T1000 (cell line): Measurements from ENCODE around the gene HMGCS2.
A peak's percentile ranks its signal among the peaks of the same experiment; 100 is the strongest.

Source experiments
- DNase-seq: peaks from one replicate; lab custom pipeline; 2025; ENCODE audit warnings: mixed read lengths; lab: John Stamatoyannopoulos, UW

The HMGCS2 gene

DNA sequence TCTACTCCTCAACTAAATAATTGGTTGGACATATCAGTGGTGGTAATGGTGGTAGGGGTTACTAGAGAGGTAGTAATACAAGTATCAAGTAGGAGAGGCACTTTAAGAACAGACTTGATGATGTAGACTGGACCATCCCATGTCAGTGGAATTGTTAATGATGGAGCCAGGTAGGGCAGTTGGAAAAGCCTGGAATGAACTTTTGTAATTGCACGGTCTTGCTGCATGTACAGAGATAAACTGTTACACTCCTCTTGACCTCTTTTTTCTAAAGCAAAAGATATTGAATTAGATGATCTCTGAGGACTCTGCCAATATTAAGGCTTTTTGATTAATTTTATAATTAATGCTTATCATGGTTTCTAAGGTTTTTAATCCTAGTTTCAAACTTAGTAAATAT, 5.8 kb downstream of the HMGCS2 start:
- DNase-seq: no peak

DNA sequence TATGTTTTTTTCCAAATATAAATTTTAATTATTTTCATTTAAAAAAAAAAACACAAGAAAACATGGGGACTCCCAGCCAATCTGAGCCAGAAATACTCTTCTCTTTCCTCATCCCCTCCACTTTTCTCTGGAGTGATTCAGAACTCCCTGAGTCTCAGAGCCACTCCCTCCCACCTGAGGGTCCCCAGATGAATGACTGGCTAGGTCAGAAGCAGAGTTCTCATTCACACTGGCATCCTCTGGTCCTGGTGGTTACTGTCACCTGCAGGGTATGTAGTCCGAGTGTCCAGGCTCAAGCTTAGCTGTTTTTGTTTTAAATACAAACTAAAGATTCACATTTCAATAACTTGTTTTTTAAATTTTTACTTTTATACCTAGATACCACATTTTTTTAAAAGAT, 6.3 kb downstream of the HMGCS2 start:
- DNase-seq: no peak

DNA sequence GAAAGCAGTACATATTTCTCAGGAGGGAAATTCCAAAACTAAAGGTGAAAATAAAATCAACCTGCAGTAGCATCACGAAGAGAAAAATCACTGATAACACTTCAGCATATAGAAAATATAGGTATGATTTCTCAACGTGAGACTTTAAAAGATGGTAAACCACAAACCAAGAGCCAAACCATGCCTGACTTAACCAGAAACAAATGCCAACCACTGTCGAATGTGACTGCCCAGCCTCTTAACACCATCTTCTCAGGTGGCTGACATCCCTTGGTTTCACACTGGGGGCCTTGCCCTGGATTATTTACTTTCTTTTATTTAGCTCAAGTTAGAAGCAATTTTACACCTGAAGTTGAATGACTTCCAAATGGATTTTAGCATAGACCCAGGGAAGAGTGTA, 10.1 kb downstream of the HMGCS2 start:
- no peak for DNase-seq

DNA sequence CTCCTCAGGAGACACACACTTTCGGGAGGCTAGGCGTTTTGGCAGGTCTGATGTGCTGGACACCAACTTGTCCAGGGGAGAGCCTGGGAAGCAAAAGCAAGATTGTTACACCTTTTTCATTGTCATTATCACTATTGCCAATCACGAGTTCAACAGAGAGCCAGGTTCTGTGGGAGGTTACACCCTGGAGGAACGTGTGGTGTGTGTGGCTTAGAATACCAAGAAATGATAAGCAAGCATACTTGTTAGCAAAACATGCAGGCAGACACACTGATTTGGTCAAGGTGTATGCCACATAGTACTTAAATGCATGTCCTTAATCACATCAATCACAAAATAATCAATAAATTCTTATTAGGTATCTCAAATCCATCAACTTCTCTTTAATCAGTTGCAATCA, 16.1 kb downstream of the HMGCS2 start:
- no peak for DNase-seq

DNA sequence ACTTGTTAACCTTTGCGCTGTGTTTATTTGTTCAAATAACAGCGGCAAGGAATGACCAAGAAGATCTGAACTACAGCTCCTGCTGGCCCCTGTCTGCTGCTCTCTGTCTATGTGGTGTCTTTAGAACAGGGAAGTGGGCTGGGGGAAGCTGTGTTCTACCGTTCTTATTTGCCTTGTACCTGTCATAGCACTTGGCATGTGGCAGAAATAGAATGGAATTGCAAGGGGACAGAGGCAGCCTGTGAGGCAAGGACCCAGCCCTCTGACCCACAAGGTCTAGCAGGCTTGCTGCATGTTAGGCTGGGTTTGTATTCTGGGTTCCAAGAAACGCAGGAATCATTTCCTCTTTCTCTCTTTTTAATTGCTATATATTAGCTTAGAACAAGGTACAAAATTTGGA, 20.7 kb downstream of the HMGCS2 start:
- no peak for DNase-seq

DNA sequence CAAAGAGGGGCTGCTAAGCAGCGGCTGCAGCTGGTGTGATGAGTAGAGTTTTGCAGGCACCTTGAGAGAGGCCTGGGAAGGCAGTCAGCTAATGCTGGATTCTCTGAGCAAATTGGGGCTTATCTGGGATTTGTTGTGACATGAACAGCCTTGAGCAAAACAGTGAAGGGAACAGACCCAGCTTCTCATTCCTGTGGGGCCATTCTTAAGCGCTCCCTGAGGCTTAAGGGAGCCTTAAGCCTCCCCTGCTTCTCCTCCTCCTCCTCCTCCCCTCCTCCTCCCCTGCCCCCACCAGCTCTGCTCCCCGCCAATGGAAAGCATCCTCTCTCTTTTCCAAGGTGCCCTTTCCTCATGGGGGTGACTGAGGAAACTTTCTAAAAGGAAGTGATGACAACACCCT, 21.3 kb downstream of the HMGCS2 start:
- DNase-seq: no peak

DNA sequence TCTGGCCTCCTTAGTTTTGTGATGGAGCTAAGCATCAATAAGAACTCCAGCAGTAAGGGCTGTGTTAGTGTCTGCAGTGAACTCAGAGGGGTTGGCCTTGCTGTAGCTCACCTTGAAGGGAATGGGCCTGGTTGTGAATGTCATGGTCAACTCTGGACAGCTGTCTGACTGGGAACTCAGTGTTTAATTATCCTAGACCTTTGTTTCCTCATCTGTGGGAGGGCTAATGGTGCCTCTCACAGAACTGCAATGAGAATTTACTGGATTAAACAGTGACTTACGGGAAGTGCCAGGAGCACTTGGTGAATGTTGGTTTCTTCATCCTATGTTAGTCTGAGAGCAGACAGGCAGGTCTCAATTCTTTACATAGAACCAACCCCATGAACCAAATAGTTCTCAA, 23.7 kb downstream of the HMGCS2 start:
- no peak for DNase-seq

DNA sequence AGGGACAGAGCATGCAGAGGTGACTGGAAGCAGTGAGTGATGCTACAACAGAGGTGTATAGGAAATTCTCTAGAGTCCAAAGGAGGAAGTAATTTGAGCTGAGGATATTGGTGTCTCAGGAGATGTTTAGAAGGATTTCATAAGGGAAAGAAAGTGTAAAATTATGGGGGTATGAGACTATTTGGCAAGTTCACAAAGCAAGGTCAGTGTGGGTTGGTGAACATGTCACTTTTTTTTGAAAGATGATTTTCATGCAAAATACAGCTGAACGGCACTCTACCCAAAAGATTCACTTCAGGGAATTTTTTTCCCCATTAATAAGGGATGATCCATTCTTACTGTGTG, 24.1 kb downstream of the HMGCS2 start:
- DNase-seq: no peak

DNA sequence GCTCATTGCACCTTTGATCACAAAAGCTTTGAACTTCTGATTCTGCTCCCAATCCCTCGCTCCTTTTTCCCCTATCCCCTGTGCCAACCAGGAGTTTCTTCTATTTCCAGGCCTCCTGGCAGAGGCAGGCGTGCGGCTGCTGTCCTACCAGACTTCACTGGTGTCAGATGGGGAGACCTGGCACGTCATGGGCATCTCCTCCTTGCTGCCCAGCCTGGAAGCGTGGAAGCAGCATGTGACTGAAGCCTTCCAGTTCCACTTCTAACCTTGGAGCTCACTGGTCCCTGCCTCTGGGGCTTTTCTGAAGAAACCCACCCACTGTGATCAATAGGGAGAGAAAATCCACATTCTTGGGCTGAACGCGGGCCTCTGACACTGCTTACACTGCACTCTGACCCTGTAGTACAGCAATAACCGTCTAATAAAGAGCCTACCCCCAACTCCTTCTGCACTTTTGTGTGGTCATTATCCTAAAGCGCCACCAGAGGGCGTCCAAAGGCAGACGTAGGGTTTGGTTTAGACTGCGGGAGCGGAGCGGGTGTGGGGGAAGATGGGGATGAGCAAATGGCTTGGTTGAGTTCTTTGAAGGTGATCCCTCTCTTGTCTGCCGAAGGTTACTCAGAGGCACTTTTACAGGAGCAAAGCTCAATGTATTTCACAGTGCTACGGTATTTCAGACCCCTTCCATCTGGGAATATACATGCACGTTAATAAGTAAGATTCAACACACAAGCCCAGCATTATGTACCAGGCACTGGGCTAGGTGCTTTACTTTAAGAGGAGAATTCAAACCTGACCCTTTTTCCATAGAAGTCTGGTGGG, 24.7 kb downstream of the HMGCS2 start:
- peak; percentile 52 for DNase-seq

DNA sequence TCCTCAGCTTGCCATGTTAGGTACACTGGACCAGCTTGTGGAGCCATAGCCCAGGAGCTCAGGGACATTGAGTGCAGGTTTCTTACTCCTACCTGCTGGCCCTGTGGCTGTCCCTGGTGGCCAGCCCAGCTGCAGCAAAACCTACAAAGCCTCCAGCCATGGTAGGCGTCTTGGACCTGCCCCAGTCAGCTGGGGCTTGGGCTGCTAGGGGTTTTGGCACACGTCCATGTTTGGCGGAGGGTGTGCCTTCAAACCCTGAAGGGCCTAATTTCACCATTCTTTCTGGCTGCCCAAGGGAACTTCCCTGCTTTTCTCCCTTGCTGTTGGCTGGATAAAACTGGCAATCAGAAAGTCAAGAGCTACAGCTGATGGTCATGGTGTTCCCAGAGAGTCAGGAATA, 25.4 kb downstream of the HMGCS2 start:
- no peak for DNase-seq

DNA sequence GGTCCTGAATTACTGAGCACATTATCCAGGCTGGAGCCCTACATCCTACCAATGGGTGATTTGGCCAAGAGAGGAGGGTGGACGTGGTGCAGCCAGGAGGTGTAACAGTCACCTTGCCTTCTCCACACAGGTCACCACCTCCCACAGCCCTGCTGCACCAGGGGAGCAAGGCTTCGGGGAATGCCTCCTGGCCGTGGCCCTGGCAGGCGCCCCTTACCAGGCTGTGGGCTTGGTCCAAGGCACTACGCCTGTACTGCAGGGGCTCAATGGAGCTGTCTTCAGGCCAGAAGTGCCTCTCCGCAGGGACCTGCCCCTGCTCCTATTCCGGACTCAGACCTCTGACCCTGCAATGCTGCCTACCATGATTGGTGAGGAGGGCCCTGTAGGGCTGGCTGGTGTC, 26.0 kb downstream of the HMGCS2 start:
- DNase-seq: no peak

DNA sequence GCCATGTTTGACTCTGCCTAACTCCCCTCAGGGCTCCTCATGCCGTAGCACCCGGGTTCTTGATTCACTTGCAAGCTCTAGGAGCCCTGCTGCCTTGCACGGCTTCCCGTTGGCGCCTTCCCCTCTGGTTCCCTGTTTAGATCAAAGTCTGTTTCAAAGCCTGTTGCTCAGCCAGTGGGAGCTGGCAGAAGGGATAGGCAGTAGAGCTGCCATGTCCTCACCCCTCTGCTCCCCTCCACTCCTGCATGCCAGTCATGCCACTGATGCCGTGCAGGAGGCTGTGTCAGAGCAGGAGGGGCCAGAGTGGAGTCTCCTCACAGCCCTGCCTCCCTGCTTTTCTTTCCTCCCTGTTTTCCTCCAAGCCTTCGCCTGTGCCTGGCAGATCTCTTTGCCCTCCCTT, 26.5 kb downstream of the HMGCS2 start:
- DNase-seq: no peak

DNA sequence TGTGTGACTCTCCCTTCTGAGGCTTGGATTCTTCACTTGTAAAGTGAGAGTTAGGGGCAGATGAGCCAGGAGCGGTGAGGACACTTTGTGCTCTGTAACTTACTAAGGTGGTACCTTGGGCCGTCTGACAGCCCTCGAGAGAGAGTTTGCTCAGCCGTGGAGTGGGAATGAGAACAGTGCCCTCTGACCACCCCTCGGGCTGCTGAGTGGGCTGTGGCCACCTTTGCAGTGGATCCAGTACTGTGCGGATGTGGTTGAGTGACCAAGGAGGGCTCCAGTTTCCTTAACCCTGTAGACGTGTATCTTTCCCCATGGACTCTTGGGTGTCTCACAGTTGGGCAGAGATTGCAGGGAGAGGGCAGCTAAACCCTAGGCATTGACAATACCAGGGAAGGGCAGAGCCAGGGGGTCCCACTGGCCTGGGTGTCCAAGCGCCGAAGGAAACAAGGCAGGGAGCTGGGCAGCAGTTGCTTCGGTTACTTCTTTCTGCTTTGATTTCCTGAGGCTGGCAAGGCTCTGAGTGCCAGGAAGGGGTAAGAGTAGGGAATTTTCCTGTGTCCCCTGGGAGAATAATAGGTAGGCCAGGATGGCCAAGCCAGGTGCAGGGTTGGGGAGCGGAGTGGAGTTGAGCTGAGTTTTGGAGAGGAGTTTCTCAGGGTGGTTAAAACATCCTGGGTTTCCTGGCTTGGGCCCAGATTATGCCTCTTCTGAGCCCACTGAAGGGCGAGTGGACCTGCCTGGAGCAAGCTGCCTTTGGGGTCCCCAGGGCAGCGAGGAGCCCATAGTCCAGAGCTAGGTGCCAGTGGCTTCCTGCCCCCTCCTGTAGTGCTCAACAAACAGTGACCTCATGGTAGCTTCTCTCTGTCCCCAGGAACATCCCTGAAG, 27.6 kb downstream of the HMGCS2 start:
- DNase-seq: no peak

DNA sequence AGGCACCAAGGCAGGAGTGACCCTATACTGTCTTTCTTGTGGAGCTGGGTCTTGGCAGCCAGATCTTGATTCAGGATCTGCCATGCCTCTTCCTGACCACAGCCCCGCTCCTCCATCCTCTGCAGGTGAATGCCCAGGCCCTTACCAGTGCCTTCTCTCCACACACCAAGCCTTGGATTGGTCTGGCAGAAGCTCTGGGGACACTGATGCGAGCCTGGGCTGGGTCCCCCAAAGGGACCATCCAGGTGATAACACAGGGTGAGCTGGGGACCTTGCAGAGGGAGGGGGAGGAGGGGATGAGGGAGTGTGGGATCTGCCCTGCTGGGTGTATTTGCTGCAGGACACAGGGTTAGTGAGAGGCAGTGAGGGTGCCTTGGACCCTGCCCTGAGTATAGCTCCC, 28.4 kb downstream of the HMGCS2 start:
- DNase-seq: no peak

DNA sequence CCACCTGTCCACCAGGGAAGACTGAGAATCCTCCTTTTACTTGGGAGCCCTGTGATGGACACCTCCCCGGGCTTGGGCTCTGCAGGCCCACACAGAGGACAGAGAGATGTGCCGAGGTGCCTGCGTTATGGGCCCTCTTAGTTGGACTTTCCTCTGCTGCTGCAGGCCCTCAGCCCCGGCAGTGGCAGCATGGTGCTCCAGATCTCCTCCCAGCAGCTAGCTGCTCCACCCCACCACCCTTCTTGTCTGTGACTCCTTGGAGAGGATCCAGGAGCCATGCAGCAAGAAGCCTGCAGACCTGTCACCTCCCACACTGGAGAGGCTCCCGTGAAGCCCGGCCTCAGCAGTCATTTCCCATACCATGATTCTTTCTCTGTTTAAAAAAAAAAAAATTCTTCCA, 29.6 kb downstream of the HMGCS2 start:
- no peak for DNase-seq

DNA sequence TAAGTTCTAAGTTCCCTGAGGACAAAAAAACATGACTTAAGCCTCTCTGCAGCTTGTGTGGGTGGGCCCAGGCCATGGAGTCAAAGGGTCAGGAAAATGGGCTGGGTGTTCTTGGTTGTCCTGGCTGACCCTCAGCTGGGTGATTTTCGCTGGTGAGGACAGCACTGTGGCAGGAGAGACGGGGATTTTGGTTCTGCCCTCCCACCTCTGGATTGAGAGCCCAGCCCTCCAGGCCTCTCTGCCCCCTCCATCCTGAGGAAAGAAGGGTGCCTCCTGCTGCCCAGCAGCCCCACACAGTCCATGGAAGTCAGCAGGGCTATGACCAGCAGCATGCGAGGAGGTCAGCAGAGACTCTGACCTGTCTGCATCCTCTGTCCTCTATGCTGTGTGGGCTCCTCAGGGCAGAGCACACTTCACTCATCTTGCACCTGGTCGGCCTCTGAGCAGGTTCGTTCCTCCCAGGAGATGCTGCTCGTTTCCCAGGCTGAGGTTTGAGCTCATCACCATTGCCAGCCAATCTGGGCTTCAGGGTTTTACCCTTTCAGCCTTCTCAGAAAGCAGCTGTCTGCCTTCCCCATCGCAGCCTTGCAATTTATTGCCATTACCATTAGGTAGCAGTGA, 30.5 kb downstream of the HMGCS2 start:
- DNase-seq: no peak

DNA sequence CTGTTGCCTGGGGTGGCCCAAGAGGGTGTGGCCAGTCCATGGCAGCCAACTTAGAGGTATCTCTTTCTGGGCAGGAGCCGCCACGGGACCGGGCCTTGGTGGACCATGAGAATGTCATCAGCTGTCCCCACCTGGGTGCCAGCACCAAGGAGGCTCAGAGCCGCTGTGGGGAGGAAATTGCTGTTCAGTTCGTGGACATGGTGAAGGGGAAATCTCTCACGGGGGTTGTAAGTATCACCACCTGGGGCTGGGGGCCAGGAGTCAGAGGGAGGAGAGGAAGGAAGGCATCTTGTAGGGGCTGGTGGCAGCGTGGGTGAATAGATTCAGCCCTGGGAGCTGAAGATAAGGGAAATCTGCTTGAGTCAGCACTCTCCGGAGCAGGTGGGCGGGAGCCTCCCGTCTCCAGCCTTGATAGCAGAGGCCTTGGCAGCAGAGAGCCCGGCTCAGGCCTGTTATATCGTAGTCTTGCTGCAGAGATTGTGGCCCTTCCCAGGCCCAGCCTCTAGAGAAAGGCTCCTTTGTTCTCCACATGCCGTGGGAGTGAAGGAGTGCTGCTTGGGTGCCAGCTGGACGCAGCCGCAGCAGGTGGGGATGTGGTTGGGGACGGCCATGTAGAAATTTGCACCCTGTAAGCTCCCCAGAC, 31.5 kb downstream of the HMGCS2 start:
- DNase-seq: no peak

DNA sequence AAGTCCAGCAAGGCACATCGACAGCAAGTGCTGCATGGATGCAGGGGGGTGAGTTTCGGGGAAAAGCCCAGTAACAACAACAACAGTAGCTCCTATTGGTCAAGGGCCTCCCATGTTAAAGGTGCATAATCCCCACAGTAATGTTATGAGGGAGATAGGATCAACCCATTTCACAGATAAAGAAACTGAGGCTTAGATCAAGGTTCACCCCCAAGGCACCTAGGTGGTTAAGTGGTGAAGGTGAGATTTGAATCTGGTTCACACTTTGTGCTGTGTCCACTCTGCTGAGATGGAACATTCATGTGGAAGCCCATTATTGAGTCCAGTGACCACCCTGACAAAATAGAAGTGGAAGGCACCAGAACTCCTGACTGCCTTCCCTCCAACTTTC, 32.1 kb downstream of the HMGCS2 start:
- no peak for DNase-seq

DNA sequence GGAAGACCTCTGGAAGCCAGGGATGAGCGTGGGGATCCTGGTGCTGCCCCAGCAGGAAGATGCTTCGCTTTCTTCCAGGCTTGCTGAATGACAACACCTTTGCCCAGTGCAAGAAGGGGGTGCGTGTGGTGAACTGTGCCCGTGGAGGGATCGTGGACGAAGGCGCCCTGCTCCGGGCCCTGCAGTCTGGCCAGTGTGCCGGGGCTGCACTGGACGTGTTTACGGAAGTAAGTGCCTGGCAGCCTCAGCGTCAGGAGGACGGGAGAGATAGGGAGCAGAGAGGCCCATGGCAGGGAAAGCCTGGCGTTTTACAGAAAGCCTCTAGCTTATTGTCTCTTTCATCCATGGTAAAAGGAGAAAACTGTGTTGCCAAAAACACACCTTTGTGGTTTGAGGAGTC, 33.5 kb downstream of the HMGCS2 start:
- no peak for DNase-seq

DNA sequence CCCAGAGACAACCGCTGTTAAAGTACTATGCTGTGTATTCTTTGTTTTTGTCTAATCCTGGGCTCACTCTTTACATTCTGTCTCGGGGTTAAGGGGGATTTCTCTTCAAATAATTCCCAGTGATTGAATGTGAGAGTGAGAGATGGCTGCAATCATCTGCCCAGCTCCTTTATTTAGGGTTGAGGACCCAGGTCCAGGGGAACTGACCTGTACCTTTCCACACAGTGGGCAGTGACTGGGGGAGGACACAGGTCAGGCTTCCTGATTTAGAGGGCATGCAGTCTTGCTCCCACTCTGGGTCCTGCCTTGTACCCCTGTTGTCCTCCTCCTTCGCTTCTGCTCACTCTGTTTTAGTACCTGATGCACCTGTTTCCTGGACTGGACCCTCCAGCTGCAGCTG, 35.0 kb downstream of the HMGCS2 start:
- no peak for DNase-seq

DNA sequence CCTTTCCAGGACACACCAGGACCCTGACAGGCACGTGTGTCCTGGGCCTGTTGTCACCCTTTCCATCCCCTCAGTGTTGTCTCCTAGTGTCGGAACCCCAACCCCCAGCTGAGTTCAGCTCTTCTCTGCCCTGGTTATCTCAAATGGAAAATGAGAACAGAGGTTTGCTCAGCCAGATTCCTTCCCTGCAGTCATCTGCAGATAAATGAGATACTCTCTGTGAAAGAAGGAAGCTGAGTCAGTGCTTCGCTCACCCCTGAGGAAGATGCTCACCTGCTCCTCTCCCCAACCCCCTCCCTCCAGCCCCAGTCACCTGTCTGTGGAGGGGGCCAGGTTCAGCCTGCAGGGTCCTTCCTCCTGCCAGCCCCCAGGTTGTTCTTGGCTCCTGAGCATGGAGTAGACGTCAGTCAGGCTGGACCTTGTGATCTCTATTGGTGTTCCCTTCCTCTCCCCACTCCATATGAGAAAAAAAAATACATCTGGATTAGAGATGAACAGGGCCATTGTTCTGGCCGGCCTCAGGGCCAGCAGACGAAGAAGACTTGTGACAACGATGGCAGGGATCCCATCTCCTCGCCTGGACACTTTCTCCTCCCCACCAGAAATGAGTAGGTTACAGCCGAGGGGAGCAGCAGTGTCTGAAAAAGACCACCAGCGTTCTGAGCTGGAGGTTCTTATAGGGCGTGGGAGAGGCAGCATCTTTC, 36.1 kb downstream of the HMGCS2 start:
- no peak for DNase-seq
